Activated CD4-positive, alpha-beta T cell treated with anti-CD3 and anti-CD28 coated beads, Interleukin-2, amount 50 U/mL, for 48 hours (primary cell): Measurements from ENCODE around the gene CCM2.
"Not testable (repeated sequence)": the region's sequence is repeated elsewhere in the genome, so short reads cannot be mapped to it uniquely, and the experiment has no call there.

Source experiments
- DNase-seq, 2 experiments: peaks; one replicate each; pipeline ENCODE4 v3.0.0-alpha.2; 2020

The CCM2 gene

DNA sequence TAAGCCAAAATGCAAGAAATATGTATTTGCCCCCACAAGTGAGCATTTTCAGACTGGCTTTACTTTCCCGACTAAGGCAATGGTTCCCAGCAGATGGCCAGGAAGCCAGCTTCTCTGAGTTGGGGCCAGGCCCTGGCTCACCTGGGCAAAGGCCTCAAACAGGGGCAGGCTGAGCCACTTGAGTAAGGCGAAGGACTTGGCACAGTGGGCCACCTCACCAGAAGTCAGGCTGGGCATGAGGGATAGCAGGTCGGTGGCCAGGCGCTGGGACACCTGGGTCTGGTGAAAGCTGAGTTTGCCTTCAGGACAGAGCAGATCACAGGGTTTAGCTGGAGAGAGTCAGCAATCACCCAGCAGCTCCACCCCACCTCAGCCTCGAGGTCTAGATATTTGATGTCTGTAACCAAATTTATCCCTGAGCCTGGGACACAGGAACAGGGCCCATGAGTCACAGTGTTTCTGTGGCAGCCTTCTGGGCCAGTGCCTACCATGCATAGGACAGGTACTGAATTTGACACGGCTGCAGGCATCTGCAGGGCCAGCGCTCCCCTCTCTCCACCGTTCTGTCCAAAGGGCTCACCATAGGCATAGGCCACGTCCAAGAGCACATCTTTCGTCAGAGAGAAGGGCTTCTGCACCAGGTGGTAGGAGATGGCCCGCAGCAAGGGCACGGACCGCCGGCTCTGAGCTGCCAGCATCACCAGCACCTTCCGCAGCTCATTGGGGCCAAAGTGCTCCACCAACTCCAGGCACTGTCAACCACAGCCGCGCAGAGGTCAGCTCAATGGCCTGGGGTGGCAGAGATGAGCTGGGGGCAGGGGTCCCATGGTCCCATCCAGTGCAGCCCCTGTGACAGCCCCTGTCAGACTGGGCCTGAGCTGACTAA lies 104.2 kb downstream of the CCM2 start:
- DNase-seq = no peak

DNA sequence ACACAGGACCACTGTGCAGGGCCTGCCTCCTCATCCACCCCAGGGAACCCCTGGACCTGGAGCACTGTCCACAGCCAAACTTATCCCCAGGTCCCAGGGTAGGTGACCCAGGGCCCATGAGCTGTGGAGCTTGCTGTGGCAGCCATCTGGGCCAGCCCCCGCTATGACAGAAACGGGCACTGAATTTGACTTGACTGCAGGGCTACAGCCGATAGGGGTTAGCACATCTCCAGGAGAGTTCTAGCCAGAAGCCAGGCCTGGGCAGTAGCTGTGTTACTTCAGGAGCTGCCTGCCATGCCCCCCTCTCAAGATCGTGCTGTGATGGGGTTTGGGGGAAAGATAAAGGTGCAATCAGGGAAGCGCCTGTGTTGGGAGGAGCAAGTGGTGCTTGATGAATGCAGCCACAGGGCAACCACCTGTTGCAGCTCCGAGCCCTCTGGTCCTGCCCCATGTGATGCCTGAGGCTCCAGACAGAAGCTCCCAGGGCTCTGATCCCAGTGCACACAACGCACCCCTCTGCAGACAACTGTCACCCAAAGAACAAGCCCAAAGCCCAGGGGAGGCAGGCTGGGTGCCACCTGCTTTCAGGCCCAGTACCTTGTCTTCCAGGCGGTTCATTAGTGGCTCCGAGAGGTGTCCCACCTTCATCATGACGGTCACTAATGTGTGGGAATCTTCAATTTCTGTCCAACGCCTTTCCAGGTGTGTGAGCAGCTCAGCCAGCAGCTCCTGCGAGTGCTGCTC lies 105.0 kb downstream of the CCM2 start:
- DNase-seq = no peak

DNA sequence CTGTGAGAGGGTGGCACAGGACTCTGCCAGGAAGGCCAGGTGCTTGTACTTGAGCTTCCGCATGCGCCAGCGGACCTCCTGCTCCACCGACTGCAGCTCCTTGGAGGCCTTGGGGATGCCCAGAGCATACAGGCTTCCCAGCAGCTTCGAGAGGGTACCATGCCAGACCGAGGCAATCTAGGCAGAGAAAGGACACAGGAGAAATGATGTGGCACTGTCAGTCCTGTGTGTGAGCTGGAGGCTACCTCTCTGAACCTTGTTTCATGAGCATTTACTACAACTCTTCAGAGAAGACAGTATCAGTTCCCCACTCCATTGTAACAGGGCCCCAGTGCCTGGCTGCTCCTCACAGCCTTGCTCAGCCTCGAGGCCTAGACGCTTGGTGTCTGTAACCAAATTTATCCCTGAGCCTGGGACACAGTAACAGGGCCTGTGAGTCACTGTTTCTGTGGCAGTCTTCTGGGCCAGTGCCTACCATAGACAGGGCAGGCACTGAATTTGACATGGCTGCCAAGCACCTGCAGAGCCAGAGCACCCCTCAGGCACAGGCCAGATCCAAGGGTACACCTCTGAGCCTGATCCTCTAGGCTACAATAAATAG lies 105.7 kb downstream of the CCM2 start:
- DNase-seq = no peak

DNA sequence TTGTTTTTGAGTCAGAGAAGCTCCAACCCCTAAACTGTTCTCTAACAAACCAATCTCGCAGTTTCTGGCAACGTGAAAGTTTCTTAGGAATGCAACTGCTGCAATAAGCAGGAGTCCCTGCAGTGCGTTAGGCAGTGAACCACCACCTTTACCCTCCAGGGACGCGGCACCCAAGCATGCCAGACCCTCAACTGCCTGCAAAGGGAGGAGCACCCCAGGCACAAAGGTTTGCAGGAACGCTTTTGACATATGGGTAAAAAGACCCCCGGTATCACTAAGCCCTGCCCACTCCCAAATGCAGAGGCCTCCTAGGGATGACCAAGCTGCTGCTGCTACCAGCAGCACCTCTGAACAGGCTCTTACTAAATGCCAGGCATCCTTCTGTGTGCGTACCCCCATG lies 106.8 kb downstream of the CCM2 start:
- DNase-seq = no peak

DNA sequence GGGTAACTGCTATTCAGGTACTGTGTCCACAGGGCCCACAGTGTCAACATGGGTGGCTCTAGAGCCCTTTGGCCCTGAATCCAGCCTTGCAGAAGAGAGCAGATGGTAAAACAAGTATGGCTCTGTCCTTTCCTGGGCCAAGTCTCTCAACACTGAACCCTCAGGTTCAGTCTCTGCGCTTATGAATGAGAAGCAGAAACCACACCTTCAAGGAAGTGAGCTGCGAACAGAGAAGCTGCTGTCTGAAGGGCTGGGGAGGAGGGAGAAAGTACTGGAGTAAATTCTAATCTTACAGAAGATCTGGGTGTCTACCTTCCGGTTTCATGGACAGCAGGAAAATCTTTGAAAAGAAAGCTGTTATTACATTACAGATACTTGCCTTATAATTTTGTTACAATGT lies 107.4 kb downstream of the CCM2 start:
- DNase-seq = no peak

DNA sequence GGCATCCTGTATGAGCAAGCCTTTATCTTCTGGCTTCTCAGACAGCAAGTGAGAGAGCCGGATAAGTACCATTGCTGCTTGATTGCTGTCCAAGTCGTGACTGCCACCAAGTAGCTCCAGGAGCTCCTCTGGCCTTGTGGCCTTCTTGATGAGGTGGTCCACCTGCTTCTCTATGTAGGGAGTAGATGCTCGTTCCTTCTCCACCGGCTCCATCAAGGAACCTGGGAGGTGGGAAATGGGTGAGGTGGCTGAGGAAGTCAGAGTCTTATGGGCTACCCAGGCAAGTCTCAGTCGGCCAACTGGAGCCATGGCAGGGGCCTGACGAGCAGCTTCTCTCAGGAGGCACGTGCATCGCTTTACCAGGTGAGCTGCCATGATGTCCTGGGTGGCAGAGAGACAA lies 108.9 kb downstream of the CCM2 start:
- DNase-seq = no peak

DNA sequence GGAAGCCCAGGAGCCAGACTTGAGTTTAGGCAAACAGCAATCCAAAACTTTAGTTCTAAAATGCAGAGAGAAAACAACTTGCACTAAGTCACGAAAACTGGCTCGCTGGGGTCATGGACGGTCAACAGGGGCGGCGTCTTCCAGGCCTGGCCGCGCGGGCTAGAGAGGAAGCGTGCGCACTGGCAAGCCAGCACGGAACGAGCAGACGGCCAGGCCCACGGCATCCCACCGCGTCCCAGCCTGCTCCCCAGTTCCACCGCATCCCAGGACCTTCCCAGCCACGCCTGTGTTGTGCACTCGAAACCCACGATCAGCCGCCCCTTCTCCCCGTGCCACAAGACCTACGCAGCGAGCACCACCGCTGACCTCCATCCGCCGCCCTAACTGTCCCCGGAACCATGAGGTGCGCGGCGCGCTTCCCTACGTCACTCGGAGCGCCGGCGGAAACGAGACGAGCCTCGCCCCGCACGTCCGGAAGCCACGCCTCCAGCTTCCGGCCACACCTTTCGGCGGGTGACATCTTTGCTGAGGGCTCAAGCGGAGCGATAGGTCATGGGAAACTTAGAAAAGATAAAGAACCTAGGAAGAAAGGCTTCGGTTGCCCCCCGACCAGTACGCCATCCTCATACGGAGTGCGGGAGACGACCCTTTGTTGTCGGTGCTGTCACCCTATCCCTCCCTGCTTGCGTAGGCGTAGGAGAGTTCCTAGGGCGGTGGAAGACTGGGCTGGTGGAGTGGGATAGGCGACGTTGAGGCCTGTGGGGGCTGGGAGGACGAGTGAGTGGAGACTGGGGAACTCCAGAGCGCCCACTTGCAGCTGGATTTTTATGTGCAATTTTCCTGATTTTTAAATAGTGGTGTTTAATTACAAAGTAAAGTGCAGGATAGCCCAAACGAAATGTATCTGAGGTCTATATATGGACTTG lies 111.6 kb downstream of the CCM2 start, which contains the start of gene TBRG4:
TSS of gene TBRG4 (minus strand) at position 400 of the 926 bp plus-strand sequence. CDS start 2,460 bp downstream, outside the sequence.
- peak; percentile 94 to 95 for DNase-seq

DNA sequence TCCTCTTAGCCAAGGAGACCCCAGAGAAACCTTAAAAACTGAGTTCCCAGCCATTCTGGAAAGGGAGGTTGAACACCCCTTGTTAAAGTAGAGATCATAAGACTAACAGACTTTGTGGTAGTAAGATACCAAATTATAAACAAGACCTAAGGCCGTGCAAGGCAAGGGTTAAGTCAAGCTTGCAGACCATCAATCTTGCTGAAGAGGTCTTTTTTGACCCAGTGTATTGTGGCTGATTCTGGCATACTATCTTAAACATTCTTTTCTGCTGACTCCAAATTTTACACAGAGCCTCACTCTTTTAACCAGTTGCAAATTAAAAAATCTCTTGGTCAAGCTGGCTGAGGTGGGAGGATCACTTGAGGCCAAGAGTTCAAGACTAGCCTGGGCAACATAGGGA lies 112.6 kb downstream of the CCM2 start:
- DNase-seq = no peak

DNA sequence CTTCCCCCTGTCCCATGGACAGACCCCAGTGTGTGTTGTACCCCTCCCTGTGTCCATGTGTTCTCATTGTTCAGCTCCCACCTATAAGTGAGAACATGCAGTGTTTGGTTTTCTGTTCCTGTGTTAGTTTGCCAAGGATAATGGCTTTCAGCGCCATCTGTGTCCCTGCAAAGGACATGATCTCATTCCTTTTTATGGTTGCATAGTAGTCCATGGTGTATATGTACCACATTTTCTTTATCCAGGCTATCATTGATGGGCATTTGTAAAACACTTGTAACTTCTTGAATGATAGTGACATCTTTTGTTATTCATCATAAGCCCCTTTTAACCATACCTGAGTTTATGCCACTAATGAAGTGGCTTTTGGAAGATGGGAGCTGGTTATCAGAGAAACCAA lies 114.3 kb downstream of the CCM2 start:
- DNase-seq = not testable (repeated sequence)

DNA sequence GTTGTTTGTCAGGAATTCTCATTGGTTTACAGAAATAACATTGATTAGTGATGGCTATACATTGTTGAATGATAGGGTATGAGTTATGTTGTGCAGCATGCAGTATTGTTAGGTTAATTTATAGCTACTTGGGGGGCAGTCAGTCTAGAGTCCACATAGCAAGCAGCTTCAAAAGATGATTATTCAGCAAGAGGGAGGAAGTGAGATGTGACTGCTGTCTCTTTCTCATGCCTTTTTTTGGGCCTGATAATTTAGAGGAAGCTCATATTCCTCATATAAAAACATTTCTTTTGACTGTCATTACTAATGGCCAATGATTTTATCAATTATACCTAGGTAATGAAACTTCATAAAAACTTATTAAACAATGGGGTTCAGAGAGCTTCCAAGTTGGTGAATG lies 114.9 kb downstream of the CCM2 start:
- no peak for DNase-seq

DNA sequence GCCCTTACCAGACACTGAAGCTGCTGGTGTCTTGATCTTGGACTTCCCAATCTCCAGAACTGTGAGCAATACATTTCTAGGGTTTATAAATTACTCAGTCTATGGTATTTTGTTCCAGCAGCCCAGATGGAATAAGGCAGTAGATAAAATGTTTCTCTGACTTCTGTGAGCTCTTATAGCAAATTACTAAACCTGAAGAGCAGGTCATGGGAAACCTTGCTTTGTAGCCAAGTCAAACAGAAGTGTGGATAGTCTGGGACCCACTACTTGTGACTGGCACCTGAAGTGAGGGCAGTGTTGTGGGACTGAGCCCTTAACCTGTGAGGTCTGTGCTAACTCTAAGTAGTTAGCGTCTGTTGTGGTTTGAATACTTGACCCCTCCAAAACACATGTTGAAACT lies 116.0 kb downstream of the CCM2 start:
- DNase-seq = no peak

DNA sequence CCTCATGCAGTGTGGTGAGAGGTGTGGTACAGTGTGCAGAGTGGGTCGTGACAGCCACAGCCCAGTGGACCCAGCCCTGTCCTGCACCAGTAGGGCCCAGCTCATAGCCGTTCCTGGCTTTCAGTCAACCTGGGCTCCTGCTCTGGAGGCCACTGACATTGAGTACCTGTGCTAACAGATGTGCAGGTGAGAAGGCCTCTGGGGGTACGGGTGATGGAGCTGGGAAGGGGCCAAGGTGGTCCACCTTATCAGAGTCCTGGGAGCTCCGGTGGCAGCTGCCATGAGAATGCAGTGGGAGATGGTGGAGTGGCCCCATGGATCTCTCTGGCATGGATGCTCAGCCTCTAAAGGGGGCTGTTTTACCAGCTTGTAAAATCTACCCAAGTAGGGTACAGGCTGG lies 117.6 kb downstream of the CCM2 start:
- DNase-seq = no peak

DNA sequence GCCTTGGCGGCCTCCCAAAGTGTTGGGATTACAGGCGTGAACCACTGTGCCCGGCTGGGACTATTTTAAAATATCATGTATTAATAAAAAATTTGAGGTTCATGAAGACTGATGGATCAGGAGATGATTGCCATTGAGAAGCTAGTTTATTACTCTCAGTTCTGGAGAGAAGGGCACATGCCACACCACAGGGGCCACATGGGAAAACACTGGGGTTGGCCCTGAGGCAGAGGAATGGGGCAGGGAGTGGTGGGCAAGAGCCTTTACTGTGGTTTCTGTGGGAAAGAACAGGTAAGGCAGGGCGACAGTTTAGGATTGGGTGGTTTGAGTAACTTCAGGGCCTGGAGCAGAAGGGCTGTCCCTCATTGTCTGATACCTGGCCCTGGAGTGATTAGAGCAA lies 118.3 kb downstream of the CCM2 start:
- no peak for DNase-seq

DNA sequence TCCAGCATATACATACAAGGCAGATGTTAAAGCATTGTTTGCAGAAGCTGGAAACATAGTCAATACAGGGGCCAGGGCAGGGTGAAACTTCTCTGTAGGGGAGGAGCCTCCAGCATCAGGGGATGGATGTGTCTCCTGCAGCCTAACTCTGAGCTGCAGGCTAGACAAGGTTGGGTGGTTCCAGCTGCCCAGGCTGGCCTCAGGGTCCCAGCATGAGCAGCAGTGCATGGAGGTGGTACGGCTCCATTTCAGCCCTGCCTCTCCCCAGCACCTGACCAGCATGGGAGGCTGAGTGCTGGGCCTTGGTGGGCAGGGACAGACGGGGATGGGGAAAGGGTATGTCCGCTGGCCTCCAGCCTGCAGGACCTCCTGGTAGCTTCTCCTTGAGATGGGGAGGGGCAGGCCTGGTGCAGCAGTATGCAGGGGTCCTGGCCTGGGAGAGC lies 118.9 kb downstream of the CCM2 start:
- no peak for DNase-seq

DNA sequence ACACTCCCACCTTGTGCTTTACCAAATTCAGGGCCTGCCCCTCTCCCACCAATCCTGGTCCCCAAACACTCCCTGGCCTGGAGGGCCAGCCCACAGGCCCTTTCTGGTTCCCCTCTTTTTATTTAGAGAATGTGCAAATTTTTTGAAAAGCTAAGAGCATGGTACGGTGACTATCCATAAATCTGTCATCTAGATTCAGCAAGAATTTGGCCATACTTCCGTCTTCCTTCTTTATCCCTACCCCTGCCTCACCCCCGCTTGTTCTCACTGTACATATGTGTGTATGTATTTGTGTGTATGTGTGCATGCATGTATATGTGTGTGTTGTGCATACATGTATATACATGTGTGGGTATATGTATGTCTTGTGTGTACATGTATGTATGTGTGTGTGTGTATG lies 119.5 kb downstream of the CCM2 start:
- DNase-seq = no peak

DNA sequence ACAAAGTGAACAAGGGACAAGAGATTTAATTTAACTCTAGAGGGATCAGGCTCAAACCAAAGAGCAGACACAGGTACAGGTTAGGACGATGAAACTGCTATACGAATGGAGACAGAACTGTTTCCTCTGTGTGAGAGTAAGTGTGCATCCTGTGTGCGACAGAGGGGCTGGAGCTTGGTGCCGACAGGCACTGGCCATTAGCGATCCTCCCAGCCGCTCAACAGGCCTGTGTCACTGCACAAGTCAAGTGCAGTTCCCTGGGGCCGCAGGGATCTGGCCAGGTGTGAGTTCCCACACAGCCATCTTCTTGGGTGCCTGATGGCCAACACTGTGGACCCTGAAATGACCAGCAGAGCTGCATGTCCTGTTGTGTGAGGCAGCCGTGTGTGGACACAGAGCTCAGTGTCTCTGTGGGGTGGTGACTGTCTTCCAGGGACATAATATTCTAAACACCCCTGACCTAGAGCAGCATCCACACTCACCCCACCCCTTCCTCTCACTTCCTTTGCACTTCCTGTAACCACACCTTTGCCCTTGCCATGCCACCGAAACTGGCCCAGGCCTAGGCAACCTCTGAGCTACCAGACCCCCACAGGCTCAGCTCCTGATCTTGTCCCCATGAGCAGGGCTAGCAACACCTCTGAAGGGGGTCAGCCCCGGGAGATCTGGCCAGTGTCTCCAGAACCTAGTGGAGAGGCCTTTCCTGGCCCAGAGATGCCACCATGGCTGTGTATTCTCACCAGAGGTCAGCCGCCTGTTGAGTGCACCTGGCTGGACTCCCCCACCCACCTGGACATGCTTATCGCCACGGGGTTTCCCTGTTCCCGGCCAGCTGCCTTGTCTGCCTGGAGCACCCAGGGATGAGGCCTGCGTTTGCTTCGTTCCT lies 123.2 kb downstream of the CCM2 start:
- DNase-seq = no peak

DNA sequence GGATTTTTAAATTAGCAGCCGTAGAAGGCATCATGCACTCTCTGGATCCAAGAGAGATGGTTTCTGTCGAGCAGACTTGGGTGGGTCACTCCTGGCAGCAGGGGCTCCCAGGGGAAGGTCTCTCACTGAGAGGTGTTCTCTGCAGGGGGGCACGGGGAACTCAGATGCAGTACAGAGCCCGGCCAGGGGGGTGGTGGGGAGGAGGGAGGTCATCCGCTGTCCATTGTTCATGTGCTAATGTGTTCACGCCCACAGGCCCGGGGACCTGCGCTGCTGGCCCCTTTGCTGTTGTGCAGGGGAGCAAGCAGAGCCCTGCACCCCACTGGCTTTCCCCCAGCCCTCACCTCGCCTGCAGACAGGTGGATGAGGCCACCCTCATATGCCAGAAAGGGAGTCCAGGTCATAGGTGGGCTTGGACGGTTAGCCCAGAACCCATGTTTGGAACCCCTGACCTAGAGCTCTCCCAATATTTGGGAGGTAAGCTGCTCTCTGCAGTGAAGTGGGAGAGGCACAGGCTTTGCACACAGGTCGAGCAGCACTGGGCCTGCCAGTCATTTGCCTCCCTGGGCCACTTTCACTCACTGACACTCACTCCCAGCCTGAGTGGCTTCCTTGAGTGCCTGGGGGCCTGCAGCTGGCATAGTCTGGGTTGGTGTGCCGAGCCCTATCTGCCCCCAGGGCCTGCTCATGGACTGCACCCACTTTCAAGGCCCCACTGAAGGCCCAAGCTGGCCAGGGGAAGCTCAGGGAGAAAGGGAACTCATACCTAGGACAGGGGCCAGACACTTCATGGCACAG lies 124.1 kb downstream of the CCM2 start:
- no peak for DNase-seq

DNA sequence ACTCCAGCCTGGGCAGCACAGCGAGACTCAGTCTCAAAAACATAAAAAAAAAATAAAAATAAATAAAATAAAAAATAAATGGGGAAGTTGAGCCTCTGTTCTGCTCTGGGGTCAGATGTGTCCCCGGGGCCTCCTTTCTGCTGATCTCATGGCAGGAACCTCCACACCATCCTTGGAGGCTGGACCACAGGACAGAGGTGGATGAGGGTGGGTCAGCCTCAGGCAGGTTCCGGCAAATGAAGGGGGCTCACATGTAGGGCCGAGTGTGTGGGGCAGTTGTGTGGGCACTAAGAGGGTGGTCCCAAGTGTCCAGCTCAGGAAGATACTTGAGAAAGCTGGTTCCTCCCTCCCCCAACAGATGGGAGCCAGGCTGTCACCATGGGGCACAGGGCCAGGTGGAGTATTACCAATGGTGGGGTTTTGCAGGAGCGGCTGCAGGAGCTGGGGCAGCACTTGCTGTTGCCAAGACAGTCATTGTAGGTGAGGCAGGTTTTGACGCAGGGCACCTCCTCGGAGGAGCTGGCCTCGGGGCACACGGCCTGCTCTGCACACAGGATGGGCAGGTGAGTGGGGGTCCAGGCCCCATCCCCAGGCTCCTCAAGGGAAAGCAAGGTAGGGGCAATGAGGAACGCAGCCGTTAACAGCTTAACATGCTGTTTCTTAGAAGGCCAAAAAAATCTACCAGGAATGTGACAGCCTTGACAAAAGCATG lies 125.3 kb downstream of the CCM2 start:
- DNase-seq = no peak
